ENCODE data around the gene ZNF827.

GRCh38 chr4:145739845-145740244 is 198.8 kb downstream of the ZNF827 start:
- TF ChIP-seq POLR2A (IDR thresholded peaks at IDR 0.05), result no peak
- TF ChIP-seq, protein P1, sequence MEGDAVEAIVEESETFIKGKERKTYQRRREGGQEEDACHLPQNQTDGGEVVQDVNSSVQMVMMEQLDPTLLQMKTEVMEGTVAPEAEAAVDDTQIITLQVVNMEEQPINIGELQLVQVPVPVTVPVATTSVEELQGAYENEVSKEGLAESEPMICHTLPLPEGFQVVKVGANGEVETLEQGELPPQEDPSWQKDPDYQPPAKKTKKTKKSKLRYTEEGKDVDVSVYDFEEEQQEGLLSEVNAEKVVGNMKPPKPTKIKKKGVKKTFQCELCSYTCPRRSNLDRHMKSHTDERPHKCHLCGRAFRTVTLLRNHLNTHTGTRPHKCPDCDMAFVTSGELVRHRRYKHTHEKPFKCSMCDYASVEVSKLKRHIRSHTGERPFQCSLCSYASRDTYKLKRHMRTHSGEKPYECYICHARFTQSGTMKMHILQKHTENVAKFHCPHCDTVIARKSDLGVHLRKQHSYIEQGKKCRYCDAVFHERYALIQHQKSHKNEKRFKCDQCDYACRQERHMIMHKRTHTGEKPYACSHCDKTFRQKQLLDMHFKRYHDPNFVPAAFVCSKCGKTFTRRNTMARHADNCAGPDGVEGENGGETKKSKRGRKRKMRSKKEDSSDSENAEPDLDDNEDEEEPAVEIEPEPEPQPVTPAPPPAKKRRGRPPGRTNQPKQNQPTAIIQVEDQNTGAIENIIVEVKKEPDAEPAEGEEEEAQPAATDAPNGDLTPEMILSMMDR (IDR thresholded peaks at IDR 0.05), result no peak
